GM19438 (cell line): Measurements from ENCODE around the gene DLK2.
A peak's percentile ranks its signal among the peaks of the same experiment; 100 is the strongest.
"Not testable (repeated sequence)": the region's sequence is repeated elsewhere in the genome, so short reads cannot be mapped to it uniquely, and the experiment has no call there.

Experiments used
- ATAC-seq: cut with Tn5 transposase; IDR thresholded peaks from one replicate; pipeline ENCODE4 v1.9.1; 2021; ENCODE audit warnings: low read depth; ENCODE audit not compliant: unreplicated experiment

DLK2 gene

GRCh38 chr6:43432009-43432945, 23.1 kb downstream of the DLK2 start:
- no peak for ATAC-seq

- no peak for ATAC-seq
These were observed 26.5 kb downstream of the DLK2 start for GRCh38 chr6:43428874-43429273.

GRCh38 chr6:43428112-43428570, 27.2 kb downstream of the DLK2 start:
- no peak for ATAC-seq

GRCh38 chr6:43427406-43428111, 27.8 kb downstream of the DLK2 start, which contains the start of gene ABCC10:
Gene ABCC10 (plus strand): TSS chr6:43427541. CDS start chr6:43427979, 438 bp downstream.
- peak; percentile 94 for ATAC-seq

- ATAC-seq, result peak; percentile 7
These were observed 28.4 kb downstream of the DLK2 start for GRCh38 chr6:43426928-43427405.

GRCh38 chr6:43425083-43425482, 30.3 kb downstream of the DLK2 start:
- ATAC-seq, result not testable (repeated sequence)

- ATAC-seq, result no peak
These were observed 33.5 kb downstream of the DLK2 start for GRCh38 chr6:43421831-43422230.

GRCh38 chr6:43420012-43420709, 35.2 kb downstream of the DLK2 start:
- ATAC-seq, result no peak

GRCh38 chr6:43416935-43417334, 38.4 kb downstream of the DLK2 start:
- ATAC-seq, result no peak

- not testable (repeated sequence) for ATAC-seq
These were observed 40.1 kb downstream of the DLK2 start for GRCh38 chr6:43415275-43415674.

- ATAC-seq, result no peak
These were observed 42.3 kb downstream of the DLK2 start for GRCh38 chr6:43413002-43413401.

GRCh38 chr6:43412541-43412940, 42.8 kb downstream of the DLK2 start:
- ATAC-seq, result no peak

- not testable (repeated sequence) for ATAC-seq
These were observed 44.6 kb downstream of the DLK2 start for GRCh38 chr6:43410776-43411175.

GRCh38 chr6:43408259-43408658, 47.1 kb downstream of the DLK2 start:
- ATAC-seq, result no peak

GRCh38 chr6:43407296-43407695, 48.1 kb downstream of the DLK2 start:
- ATAC-seq, result no peak

- no peak for ATAC-seq
These were observed 50.0 kb downstream of the DLK2 start for GRCh38 chr6:43405354-43405753.

GRCh38 chr6:43402820-43403219, 52.5 kb downstream of the DLK2 start:
- no peak for ATAC-seq

GRCh38 chr6:43401730-43402129, 53.6 kb downstream of the DLK2 start:
- ATAC-seq, result no peak
